Posterior cingulate gyrus (tissue), 11 donors: ENCODE data around the gene PDIA5.
"Not testable (repeated sequence)": the region's sequence is repeated elsewhere in the genome, so short reads cannot be mapped to it uniquely, and the experiment has no call there.

Experiments used
- DNase-seq, 10 donors: peaks; one replicate each; pipeline versions ENCODE4 v3.0.0 to v3.0.0-alpha.2; 2020 to 2021; ENCODE audit warnings: mixed read lengths in 3 of 10
- intact Hi-C: fragments of 100-400 bp; cut with DNase I; formaldehyde crosslinking; loops from one replicate; pipeline ENCODE4 v1.15.1; 2023

Gene PDIA5

GRCh38 chr3:123110976-123111615 lies 44.3 kb downstream of the PDIA5 start:
- intact Hi-C loops: no loop called here
- peak in 1 of 10 donors; percentile 78 for DNase-seq

DNA sequence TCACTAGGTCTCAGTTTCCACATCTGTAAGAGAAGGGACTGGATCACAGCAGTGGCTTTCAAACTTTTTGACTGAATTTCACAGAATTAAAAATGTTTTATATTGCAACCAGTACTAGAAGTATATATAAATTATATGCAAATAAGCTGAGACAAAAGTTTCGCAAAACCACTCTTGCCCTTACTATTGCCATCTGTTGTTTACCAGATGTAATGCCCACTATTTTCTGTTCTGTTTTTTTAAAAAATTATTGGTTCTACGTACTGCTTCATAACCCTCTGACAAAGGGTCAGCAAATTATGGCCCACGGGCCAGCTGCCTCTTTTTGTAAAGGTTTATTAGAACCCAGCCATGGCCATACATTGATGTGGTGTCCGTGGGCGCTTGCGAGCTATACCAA lies 44.8 kb downstream of the PDIA5 start:
- intact Hi-C loops: no loop called here
- DNase-seq: no peak

DNA sequence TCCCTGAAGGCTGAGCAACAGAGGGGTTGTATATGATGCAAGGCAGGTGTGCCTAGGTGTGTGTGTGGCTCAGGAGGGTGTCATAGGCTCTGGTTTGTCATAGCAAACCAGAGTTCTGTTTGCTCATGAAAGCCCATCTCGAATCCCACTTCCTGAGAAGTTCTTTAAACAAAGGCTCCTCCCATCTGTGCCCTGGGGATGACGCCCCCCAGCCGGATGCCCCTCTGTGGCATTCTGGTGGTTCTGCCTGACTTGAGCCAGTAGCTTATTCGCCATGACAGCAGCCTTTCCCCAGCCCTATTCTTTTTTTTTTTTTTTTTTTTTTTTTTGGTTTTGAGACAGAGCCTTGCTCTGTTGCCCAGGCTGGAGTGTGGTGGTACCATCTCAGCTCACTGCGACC lies 45.4 kb downstream of the PDIA5 start:
- DNase-seq: peak in 1 of 10 donors; percentile 44
- intact Hi-C loops: no loop called here

DNA sequence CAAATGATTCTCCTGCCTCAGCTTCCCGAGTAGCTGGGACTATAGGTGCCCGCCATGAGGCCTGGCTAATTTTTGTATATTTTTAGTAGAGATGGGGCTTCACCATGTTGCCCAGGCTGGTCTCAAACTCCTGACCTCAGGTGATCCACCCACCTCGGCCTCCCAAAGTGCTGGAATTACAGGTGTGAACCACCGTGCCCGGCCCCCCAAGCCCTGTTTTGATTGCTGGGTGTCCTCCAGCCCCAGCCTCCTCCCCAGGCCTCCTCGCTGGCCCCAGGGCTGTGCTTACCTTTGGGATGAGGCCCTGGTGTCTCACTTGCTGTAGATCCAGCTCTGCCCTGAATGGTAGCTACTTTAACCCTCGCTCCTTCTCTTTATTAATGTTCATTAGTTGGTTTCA lies 45.8 kb downstream of the PDIA5 start:
- DNase-seq: peak in 1 of 10 donors; percentile 76
- intact Hi-C loops: not testable (repeated sequence)

- intact Hi-C loops: no loop called here
- DNase-seq: peak in 1 of 10 donors; percentile 51
Measured at GRCh38 chr3:123113889-123114450, 47.1 kb downstream of the PDIA5 start.

- intact Hi-C loops: no loop called here
- peak in 1 of 10 donors; percentile 57 for DNase-seq
Measured at GRCh38 chr3:123116116-123116515, 49.3 kb downstream of the PDIA5 start.

DNA sequence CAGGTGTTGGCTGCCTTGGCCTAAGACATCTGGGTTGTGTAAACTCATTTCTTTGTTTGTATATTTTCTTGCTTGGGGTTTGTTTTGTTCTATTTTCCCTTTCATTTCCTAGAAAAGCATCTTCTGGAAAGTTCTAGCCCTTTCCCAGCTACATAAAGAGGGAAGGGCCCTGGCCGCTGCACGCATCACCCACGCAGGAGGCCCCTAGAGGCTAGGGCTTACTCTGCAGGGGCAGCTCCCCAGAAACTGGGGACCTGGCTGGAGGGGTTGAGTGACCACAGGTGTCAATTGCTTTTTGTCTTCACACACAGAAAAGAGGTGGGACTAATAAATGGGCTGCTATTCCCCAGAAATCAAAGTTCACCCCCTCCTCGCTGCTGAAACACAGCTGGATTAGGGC lies 52.6 kb downstream of the PDIA5 start:
- DNase-seq: peak in 1 of 10 donors; percentile 31
- intact Hi-C loops: no loop called here

- peak in 2 of 10 donors; percentile 41 to 52 for DNase-seq
- intact Hi-C loops: no loop called here
Measured at GRCh38 chr3:123119802-123120201, 53.0 kb downstream of the PDIA5 start.

DNA sequence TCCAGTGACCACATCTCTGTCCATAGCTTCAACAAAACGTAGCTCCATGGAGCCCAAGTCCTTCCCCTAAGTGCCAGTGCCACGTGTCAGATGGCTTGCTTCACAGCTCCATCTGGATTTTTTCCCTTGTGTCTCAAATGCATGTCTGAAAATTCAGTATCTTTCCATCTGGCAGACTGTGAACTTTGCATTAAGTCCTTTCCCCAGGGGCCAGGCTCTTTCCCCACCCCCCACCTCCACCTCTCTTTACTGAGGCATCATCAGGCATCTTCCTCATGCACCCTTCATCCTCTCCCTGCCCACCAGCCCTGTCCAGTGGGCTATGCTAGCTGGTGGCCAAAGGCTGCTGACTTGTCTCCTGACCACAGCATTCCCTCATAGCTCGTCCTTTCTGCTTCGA lies 53.7 kb downstream of the PDIA5 start:
- intact Hi-C loops: no loop called here
- DNase-seq: peak in 1 of 10 donors; percentile 25

DNA sequence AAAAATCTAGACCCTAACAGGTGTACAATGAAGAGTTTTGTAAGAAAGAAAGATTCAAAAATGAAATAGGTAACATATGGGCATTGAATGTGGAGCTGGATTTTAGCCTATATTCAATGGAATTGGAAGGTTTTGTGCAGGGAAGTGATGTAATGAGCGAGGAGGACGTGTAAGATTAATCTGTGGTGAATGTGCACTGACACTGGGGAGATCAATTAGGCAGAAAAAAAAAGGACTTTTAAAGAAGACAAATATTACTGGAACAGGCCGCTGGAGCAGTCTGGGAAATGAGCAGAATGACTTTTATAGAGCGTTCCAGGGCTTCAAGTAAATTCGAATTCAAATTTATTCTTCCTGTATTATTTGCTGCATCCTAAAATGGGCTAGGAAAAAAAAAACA lies 55.2 kb downstream of the PDIA5 start:
- DNase-seq: no peak
- intact Hi-C loops: no loop called here

DNA sequence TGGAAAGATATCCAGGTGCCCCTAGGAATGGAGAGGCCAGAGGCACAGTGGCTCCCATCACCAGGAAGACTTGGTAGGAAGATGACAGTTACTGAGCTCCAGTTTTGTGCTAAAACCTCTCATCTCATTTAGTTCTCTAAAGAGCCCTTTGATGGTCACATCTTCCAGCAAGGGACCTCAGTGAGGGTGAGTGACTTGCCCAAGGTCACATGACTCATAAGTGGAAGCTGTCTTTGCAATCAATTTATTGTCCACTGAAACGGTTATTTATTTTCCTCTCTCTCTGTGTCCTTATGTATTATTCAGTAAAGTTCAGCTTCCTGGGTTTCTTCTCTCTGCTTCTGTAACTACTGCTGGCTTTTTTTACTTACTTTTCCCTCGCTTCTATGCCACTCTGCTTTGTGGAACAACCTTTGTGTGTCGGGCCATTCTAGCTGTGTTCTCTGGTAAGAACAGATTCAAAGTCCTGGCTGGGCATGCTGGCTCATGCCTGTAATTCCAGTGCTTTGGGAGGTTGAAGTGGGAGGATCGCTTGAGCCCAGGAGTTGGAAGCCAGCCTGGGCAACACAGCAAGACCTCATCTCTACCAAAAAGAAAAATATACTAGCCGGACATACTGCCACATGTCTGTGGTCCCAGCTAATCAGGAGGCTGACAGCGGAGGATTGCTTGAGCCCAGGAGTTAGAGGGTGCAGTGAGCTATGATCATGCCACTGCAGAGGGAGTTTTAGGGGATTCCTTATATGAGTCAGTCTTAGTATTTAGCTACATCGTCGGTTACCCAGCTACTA lies 55.9 kb downstream of the PDIA5 start:
- intact Hi-C loops: no loop called here
- peak in 1 of 10 donors; percentile 58 for DNase-seq

DNA sequence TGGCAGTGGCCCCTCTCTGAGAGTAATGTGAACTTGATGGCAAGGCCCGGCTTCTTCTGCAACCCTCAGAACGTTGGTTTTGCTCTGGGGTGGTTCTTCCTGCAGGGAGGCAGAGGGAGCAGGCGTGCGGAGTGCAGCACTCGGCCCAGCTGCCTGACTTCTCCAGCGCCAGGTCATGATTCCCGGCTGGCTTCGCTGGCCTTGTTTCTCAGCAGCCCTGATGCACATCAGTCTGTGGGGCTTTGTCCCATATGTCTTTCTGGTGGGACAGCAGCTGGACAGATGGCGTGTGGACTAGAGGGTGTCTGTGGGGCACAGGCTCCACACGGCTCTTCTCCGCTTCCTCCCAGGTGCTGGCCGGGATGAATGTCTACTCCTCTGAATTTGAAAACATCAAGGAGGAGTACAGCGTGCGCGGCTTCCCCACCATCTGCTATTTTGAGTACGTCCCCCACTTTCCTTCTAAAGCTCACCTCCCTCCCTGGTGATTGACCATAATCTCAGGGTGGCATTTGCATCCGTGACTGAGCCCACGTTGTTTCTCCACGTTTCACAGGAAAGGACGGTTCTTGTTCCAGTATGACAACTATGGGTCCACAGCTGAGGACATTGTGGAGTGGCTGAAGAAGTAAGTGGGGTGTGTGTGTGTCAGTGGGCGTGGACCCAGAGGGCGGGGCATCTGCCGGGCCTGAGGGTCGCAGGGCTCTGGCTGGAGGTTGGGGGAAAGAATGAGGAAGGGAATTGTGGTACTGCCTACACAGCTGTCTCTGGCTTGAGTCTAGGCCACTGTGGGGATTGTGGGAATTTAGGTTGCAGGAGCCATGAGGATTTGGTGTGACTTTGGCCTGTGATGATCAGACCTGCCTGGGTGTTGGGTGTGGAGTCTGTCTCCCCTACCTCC lies 57.1 kb downstream of the PDIA5 start:
- peak in 3 of 10 donors; percentile 34 to 81 (median 42) for DNase-seq
- intact Hi-C loops: no loop called here

GRCh38 chr3:123124971-123125370 lies 58.1 kb downstream of the PDIA5 start:
- intact Hi-C loops: no loop called here
- DNase-seq: peak in 4 of 10 donors; percentile 17 to 87 (median 57)

GRCh38 chr3:123126031-123126430 lies 59.2 kb downstream of the PDIA5 start:
- DNase-seq: peak in 1 of 10 donors; percentile 15
- intact Hi-C loops: no loop called here

DNA sequence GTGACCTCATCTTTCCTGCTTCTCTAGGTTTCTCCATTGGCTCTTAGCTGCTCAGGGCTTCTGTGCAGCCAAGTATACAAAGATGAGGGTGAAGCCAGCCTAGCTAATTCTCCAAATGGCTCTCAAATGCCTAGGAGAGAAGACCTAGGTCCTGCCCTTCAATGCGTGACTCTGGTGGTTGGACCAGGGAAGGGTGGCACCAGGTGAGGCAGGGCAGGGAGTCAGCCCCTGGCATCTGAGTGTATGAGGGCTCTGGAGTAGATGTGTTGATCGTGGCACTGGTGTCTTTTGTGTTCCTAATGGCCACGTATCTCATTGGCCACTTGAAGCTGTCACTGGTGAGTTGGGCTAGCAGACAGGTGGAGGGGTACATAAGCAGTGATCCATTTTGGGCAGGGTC lies 59.8 kb downstream of the PDIA5 start:
- intact Hi-C loops: no loop called here
- peak in 1 of 10 donors; percentile 70 for DNase-seq

DNA sequence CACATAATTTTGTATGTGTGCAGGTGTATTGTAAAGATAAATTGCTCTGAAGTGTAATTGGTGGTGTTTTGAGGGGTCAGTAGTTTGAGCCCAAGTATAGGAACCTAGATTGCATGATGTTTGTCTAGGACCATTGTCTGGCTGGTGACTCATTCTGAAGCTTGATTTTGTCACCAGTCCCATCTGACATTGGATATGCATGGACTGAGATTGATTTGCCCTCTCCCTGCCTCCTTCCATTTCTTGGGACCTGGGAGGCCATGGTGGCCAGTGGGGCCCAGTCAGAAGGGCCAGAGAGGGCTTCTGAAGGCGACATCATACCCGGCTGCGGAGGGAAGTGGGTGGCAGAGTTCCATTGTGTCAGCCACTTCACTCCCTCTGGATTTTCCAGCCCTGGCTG lies 62.3 kb downstream of the PDIA5 start:
- DNase-seq: peak in 1 of 10 donors; percentile 45
- intact Hi-C loops: no loop called here

DNA sequence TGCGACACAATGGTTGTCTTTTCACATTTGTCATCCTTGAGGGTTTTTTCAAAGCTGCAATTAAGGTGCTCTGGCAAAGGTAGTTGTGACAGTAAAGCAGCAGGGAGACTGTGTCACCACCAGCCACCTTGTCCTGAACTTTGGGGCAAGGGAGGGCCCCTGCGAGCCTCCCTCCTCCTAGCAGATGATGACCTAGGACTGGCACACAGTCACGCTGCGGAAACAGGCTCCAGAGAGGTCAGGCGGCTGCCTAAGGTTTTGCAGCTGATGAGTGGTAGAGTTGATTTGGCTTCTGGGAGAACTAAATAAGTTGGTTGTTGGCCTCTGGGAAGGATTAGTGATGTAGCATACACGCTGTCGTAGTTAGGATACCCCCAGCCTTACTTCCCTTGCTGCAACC lies 62.7 kb downstream of the PDIA5 start:
- DNase-seq: peak in 1 of 10 donors; percentile 70
- intact Hi-C loops: no loop called here

GRCh38 chr3:123130079-123130750 lies 63.4 kb downstream of the PDIA5 start:
- intact Hi-C loops: no loop called here

GRCh38 chr3:123134671-123135070 lies 67.8 kb downstream of the PDIA5 start:
- peak in 2 of 10 donors; percentile 41 to 73 for DNase-seq
- intact Hi-C loops: no loop called here

More at GRCh38 chr3:123130079-123130750, 63.4 kb downstream of the PDIA5 start:
- DNase-seq: peak in 1 of 10 donors; percentile 46

- DNase-seq: peak in 1 of 10 donors; percentile 3
- intact Hi-C loops: no loop called here
Measured at GRCh38 chr3:123137001-123137400, 70.2 kb downstream of the PDIA5 start.
